Body of pancreas (tissue), 4 donors: ENCODE data around the gene DCBLD1. TPM values are rescaled to one million over a fixed set of nuclear protein-coding genes. Genes with fewer than 3 reads are reported as not detected.

Experiments
- ATAC-seq: fragments of 150-250 bp; one replicate; pipeline ENCODE4 v1.9.1; 2016
- DNase-seq, 4 donors: peaks; one replicate each; pipeline ENCODE4 v3.0.0-alpha.2; 2019
- H3K27ac ChIP-seq, 4 donors: fragments of 200-600 bp; sonication (generic); 1 replicate in 3 of 4; 2 replicates in 1 of 4; pipeline versions ENCODE4 v1.5.1 to v1.6.1; 2016 to 2019; ENCODE audit warnings: mild to moderate bottlenecking in 1 of 4, mixed read lengths in 1 of 4, moderate library complexity in 1 of 4
- H3K27me3 ChIP-seq, 2 donors: fragments of 200-600 bp; sonication (generic); one replicate each; pipeline ENCODE4 v1.6.0; 2016; ENCODE audit warnings: mild to moderate bottlenecking in 1 of 2
- H3K36me3 ChIP-seq, 2 donors: fragments of 200-600 bp; sonication (generic); replicated peaks in 1 of 2; 2 replicates each; pipeline ENCODE4 v1.5.1; 2016; ENCODE audit warnings: low read depth in 2 of 2; ENCODE audit not compliant: insufficient read depth in 1 of 2
- H3K4me1 ChIP-seq: fragments of 200-600 bp; sonication (generic); one replicate; pipeline ENCODE4 v1.6.0; 2016
- H3K4me3 ChIP-seq, 2 donors: fragments of 200-600 bp; sonication (generic); 1 replicate in 1 of 2; 2 replicates in 1 of 2; pipeline ENCODE4 v1.5.1; 2016 to 2019
- H3K9me3 ChIP-seq, 3 donors: fragments of 200-600 bp; sonication (generic); 1 replicate in 2 of 3; 2 replicates in 1 of 3; pipeline ENCODE4 v1.5.1; 2016
- POLR2A ChIP-seq, 3 donors: fragments of 450-650 bp; IDR thresholded peaks; one replicate each; pipeline ENCODE4 v1.6.1; 2016; ENCODE audit warnings: antibody characterized with exemption in 3 of 3, mild to moderate bottlenecking in 2 of 3
- WGBS, 2 donors: methylation state at CpG; one replicate each; pipeline ENCODE4 v1.1.5; 2017; 5-methylcytosine and 5-hydroxymethylcytosine counted together
- intact Hi-C: fragments of 100-400 bp; cut with DNase I; formaldehyde crosslinking; loops from one replicate; pipeline ENCODE4 v1.15.1; 2023
- total RNA-seq, 2 donors: library from RNA; depleted of rRNA; stranded (reverse); fragments of >200 nt; gene quantifications; one replicate each; pipeline ENCODE4 v1.1.0, GENCODE V29; 2016
- TF ChIP-seq, protein P1 (sequence below), 7 experiments: fragments of 450-650 bp in 4 of 7; fragments of 200-600 bp in 3 of 7; sonication (generic) in 3 of 7; IDR thresholded peaks; one replicate each; pipeline ENCODE4 v1.5.1; 2016 to 2019; ENCODE audit warnings: antibody characterized with exemption in 7 of 7

Gene DCBLD1
- total RNA-seq, 2 donors from 2014 or later: 10.6 to 11.5 TPM

DNA sequence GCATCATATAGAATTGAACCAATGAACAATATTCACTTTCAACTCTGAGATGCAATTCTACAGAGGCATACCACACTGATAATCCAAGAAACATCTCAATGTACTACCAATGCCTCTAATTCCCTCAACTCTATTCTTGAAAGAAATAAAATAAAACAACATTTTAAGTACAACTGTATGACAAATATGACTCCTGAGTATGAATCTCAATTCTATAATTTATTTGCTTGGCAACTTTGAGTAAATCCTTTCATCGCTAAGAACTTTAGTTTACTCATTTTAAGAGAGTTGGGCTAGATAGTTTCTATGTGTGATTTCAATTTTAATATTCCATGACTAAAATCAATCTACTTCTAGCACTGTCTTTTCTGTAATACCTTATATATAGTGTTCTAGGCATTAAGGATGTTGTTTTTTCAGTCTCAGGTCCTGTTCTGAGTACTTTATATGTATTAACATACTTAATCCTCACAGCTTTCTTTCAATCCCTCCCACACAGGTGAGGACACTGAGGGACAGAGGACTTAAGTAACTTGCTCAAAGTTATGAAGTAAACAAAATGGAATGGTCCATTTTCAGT, 86.4 kb downstream of the DCBLD1 start:
- Histone ChIP-seq H3K4me1 (no peaks in the 10 kb centered on the region), H3K27me3 (no peaks in the 10 kb centered on the region), H3K9me3 (no peaks in the 10 kb centered on the region), H3K4me3 (no peak overlapping the region), H3K27ac (no peak overlapping the region), H3K36me3 (peaks cover 0 to 2% of the 10 kb centered on the region in 2 donors)
- 0% methylated on average over 1 of the region's 1 CpG for WGBS, 2 donors
- DNase-seq (no peak), ATAC-seq (no peak)
- intact Hi-C loops: no loop called here
- TF ChIP-seq POLR2A (IDR thresholded peaks at IDR 0.05): no peak
- TF ChIP-seq, protein P1, sequence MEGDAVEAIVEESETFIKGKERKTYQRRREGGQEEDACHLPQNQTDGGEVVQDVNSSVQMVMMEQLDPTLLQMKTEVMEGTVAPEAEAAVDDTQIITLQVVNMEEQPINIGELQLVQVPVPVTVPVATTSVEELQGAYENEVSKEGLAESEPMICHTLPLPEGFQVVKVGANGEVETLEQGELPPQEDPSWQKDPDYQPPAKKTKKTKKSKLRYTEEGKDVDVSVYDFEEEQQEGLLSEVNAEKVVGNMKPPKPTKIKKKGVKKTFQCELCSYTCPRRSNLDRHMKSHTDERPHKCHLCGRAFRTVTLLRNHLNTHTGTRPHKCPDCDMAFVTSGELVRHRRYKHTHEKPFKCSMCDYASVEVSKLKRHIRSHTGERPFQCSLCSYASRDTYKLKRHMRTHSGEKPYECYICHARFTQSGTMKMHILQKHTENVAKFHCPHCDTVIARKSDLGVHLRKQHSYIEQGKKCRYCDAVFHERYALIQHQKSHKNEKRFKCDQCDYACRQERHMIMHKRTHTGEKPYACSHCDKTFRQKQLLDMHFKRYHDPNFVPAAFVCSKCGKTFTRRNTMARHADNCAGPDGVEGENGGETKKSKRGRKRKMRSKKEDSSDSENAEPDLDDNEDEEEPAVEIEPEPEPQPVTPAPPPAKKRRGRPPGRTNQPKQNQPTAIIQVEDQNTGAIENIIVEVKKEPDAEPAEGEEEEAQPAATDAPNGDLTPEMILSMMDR (IDR thresholded peaks at IDR 0.05): no peak

DNA sequence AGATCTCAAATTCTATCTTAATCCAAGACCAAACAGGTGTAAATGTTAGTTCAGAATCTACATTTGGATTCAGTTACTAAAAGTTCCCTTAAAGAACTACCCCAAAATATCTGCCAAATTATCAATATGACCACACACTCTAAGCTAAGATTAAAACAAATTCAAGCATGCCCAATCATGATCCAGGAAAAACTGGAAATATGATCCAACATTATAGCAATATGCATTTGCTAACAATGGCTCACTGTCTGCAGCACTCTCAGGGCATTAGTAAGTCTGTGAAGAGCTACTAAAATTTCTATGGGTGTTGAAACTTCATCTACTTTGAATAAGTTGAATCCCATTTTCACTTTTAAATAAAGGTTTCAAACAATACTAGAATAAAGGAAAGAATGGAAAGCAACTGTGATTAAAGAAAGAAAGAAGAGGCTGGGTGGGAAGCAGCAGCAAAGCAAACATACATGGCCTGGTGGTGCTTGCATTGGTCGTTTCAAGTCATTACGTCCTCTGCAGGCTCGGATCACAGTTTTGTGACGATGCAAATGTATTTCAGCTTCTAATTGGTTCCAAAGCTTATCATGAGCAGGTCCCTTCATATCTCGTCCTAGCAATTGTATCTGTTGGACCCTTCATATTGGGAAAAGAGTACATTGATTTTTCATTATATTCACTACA, 90.7 kb downstream of the DCBLD1 start:
- H3K36me3 ChIP-seq: peaks cover 0 to 5% of the 10 kb centered on the region in 2 donors
- H3K27ac ChIP-seq: no peak overlapping the region
- H3K4me1 ChIP-seq: no peaks in the 10 kb centered on the region
- H3K9me3 ChIP-seq: no peaks in the 10 kb centered on the region
- DNase-seq (no peak), ATAC-seq (no peak)
- H3K4me3 ChIP-seq: no peak overlapping the region
- 85 to 90% methylated on average over 5 of the region's 5 CpGs for WGBS, 2 donors
- TF ChIP-seq POLR2A (IDR thresholded peaks at IDR 0.05): no peak
- TF ChIP-seq, protein P1 (IDR thresholded peaks at IDR 0.05): no peak
- intact Hi-C loops: no loop called here
- H3K27me3 ChIP-seq: no peaks in the 10 kb centered on the region

DNA sequence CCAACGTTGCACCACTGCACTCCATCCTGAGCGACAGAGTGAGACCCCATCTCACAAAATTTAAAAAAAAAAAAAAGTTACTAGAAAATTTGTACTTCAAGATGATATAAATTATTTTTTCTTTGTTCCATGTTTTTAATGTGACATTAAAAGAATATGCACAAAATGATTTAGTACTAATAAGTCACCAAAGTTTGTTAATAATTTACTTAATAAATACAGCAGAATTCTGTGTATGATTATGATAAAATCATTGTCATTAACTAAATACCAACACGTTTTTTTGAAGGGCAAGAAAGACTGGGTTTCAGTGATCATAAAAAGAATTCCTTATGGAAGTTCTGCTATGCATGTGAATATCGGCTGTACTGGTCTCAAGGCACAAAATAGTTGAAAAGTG, 91.7 kb downstream of the DCBLD1 start:
- H3K9me3 ChIP-seq: no peaks in the 10 kb centered on the region
- H3K4me1 ChIP-seq: no peaks in the 10 kb centered on the region
- ATAC-seq (no peak), DNase-seq (no peak)
- H3K4me3 ChIP-seq: no peak overlapping the region
- H3K36me3 ChIP-seq: peaks cover 0 to 7% of the 10 kb centered on the region in 2 donors
- no peaks in the 10 kb centered on the region for H3K27me3 ChIP-seq
- intact Hi-C loops: no loop called here
- no peak for TF ChIP-seq POLR2A (IDR thresholded peaks at IDR 0.05)
- TF ChIP-seq, protein P1 (IDR thresholded peaks at IDR 0.05): no peak
- H3K27ac ChIP-seq: no peak overlapping the region
- WGBS, 2 donors: 60 to 65% methylated on average over 4 of the region's 4 CpGs

DNA sequence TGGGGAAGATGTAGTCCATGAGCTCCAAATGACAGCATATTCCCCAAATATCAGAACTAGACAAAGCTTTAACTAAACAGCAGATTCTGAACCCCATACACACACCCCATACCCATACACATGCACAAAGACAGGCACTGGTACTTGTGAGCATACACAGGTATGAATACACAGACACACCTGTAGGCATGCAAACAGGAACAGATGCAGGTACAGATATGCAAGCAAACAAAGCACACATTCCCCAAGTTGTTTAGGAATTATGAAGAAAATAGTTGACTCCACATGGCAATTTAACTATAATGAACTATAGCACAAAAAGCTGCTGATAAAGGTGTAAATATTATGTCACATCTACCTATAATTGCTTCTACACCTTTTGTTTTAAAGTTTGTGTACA, 103.2 kb downstream of the DCBLD1 start:
- no peaks in the 10 kb centered on the region for H3K36me3 ChIP-seq
- intact Hi-C loops: no loop called here
- no peaks in the 10 kb centered on the region for H3K9me3 ChIP-seq
- ATAC-seq (no peak), DNase-seq (no peak)
- no peak overlapping the region for H3K4me3 ChIP-seq
- H3K27ac ChIP-seq: no peak overlapping the region
- no peaks in the 10 kb centered on the region for H3K4me1 ChIP-seq
- no peak for TF ChIP-seq POLR2A (IDR thresholded peaks at IDR 0.05)
- TF ChIP-seq, protein P1 (IDR thresholded peaks at IDR 0.05): no peak
- H3K27me3 ChIP-seq: no peaks in the 10 kb centered on the region

DNA sequence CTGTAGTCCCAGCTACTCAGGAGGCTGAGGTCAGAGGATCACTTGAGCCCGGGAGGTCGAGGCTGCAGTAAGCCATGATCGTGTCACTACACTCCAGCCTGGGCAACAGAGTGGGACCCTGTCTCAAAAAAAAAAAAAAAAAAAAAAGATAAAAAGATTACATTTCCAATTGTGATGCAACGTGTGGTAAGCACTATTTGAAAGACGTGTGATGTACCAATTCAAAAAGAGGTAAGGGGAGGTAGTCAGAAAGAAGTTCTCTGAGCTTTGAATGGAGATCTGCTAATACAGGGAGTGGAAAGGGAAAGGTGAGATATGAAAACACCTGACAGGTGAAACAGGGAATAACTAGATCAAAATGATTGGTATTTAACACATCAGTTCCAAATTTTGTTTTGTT, 108.0 kb downstream of the DCBLD1 start:
- no peak for DNase-seq
- intact Hi-C loops: no loop called here

More for the DNA sequence above, 108.0 kb downstream of the DCBLD1 start:
- Histone ChIP-seq H3K27me3 (no peaks in the 10 kb centered on the region), H3K9me3 (no peaks in the 10 kb centered on the region), H3K27ac (no peak overlapping the region), H3K36me3 (no peaks in the 10 kb centered on the region), H3K4me1 (peaks cover 3% of the 10 kb centered on the region), H3K4me3 (no peak overlapping the region)
- no peak for ATAC-seq
- TF ChIP-seq, protein P1 (IDR thresholded peaks at IDR 0.05): no peak
- TF ChIP-seq POLR2A (IDR thresholded peaks at IDR 0.05): no peak
- 91 to 96% methylated on average over 5 of the region's 5 CpGs for WGBS, 2 donors
